Measurements from ENCODE around the gene NFIA.

The NFIA gene

DNA sequence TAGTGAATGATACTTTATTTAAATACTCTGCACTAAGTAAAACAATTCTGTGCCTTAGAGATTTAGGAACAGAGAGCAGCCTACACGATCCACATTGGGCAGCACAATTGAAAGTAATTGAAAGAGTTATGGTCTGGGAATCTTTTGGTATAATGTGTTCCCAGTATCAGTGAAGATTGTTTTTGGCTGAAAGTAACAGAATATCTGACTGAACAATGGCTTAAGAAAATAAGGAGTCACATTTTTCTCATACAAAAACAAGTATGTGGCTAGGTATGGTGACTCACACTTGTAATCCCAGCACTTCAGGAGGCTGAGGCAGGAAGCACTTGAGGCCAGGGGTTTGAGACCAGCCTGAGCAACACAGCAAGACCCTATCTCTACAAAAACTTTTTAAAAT is 306.2 kb downstream of the NFIA start:
- H3K4me1 Mint-ChIP-seq (ENCODE audit: low read depth): peaks cover 5% of the 10 kb centered on the region
- H3K27me3 Mint-ChIP-seq (ENCODE audit: low read depth): no peaks in the 10 kb centered on the region
- H3K36me3 Mint-ChIP-seq (ENCODE audit: low read depth): no peaks in the 10 kb centered on the region
- no peaks in the 10 kb centered on the region for H3K9me3 Mint-ChIP-seq
- no peak for DNase-seq (ENCODE audit: low spot score)
- H3K27ac Mint-ChIP-seq: no peak overlapping the region
- H3K4me3 Mint-ChIP-seq: no peak overlapping the region

DNA sequence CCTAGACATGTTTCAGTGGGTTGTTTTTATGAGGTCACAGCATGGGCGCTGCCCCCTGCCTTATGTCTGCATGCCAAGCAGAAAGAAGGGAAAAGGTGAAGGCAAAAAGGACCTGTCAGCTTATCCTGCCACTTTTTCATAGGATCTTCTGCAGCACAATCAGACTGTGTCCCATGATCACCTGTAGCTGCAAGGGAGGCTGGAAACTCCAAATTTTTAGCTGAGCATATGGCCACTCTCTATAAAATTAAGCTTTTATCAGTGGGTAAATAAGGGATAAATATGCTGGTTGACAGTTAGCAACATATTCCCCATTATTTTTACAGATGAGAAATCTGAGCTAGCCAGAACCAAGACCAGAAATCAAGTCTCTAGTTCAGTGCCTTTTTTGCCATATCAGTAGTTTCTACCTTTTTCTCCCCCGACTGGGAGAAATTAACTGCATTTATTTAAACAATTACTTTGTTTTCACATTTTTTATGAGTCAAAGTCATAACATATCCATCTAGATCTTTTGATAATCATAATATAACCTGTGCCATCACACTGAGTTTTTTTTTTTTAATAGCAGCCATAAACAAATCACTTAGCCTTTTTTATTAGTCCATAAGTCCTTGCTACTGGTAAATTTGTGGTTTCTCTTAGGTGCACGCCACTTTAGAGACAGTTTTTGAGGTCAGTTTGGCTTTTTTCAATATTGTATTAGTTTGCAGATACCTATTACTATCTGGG is 307.0 kb downstream of the NFIA start:
- Mint-ChIP-seq H3K27ac (no peak overlapping the region), H3K27me3 (ENCODE audit: low read depth) (no peaks in the 10 kb centered on the region), H3K9me3 (no peaks in the 10 kb centered on the region), H3K4me3 (no peak overlapping the region), H3K36me3 (ENCODE audit: low read depth) (no peaks in the 10 kb centered on the region), H3K4me1 (ENCODE audit: low read depth) (peaks cover 5% of the 10 kb centered on the region)
- DNase-seq (ENCODE audit: low spot score): no peak

DNA sequence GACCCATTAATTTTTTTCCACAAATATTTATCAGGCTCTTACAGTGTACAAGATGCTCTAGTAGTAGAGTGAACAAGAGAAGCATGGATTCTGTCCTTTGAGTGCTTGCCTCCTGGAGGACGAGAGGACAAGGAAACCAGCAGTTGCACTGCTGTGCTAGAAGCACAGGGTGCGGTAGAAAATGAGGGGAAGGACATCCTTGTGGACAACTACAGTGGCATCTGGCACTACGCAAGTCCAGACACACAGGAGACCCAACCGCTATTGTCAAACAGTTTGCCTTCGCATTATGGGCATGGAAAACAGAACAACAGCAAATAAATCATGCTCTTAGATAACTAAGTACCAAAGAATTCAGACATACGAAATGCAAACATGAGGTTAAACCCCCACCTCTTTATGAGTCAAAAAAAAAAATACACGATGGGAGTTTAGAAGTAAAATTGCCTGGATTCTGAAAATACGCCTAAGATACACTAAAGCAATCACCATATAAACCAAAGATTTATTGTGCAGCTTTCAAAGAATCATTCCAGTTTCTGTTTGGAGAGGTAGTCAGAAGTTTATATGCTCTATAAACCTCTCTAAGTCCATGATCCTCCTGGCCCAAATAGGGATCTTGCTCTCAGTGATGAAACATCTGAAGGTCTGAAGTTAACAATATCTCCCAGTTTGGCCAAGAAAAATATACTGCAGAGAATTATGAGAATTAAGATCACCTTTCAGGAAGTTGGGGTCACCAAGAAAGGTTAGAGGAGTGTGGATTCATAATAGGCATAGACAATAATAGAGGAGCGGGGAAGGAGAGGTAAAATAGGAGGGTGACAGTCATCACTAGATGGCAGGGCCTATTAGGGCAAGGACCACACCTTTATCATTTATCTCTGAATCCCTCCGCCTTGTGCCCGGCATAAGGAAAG is 307.8 kb downstream of the NFIA start:
- H3K4me3 Mint-ChIP-seq: no peak overlapping the region

DNA sequence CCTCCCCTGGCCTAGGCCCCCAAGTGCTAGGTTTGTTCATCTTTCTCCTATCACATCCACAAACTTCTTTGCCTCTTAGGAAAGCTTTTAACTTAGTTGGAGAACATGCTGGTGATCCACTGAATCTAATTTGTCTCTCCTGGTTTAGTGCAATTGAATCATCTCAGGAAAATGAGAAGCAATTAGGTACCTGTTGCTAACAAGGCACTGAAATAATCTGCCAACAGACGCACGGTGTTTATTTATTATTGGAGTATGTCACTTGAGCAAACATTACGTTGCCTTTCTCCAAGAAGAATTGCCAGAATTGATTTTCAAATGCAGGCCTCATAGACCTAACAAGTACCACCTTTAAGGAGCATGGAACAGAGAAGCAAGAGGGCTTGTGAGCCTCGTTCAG is 309.4 kb downstream of the NFIA start:
- Mint-ChIP-seq H3K27me3 (ENCODE audit: low read depth) (peaks cover 2% of the 10 kb centered on the region), H3K4me1 (ENCODE audit: low read depth) (peaks cover 5% of the 10 kb centered on the region), H3K27ac (no peak overlapping the region), H3K4me3 (no peak overlapping the region), H3K36me3 (ENCODE audit: low read depth) (no peaks in the 10 kb centered on the region), H3K9me3 (no peaks in the 10 kb centered on the region)
- no peak for DNase-seq (ENCODE audit: low spot score)

More for the DNA sequence above, 307.8 kb downstream of the NFIA start:
- Mint-ChIP-seq H3K4me1 (ENCODE audit: low read depth) (peaks cover 5% of the 10 kb centered on the region), H3K36me3 (ENCODE audit: low read depth) (no peaks in the 10 kb centered on the region), H3K9me3 (no peaks in the 10 kb centered on the region), H3K27ac (no peak overlapping the region), H3K27me3 (ENCODE audit: low read depth) (no peaks in the 10 kb centered on the region)
- DNase-seq (ENCODE audit: low spot score): no peak

DNA sequence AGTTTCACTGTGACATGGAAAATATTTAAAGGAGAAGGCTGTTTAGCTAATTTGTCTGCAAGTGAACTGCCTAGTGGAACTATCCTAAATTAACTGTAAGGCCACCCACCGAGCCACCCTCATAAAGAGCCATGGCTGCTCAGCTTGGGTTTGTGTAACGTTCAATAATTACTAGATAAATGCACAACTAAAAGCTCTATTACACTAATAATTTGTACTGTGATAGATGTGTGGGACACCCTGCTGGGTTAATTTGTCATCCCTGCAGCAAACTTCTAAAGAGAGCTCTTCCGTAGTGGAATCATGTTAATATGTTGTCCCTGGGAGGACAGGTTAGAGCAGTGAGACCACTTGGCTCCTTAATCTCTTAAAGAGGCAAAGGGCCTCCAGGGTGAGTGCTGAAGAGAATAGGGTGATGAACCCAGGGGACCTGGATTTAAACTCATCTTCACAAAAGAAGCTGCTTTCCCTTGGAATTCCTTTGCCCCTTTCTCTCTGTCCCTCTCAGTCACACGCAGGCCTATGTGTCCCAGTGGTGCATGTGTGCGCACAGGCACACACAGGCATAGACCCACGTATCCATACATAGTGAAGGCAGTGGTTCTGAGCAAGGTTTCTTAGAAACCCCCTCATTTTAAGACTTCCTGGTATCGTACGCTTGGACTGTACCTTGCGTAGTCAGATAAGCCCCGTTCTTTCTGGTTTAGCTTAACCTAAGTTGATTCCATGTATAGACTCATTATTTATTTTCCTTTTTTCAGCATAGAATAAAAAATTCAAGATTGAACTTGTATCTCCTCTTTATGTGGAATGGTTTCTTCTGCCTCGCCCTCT is 310.3 kb downstream of the NFIA start:
- no peak overlapping the region for H3K4me3 Mint-ChIP-seq
- no peaks in the 10 kb centered on the region for H3K9me3 Mint-ChIP-seq
- DNase-seq (ENCODE audit: low spot score): no peak
- peaks cover 2% of the 10 kb centered on the region for H3K27me3 Mint-ChIP-seq (ENCODE audit: low read depth)
- H3K36me3 Mint-ChIP-seq (ENCODE audit: low read depth): no peaks in the 10 kb centered on the region
- H3K27ac Mint-ChIP-seq: no peak overlapping the region
- peaks cover under 1% of the 10 kb centered on the region for H3K4me1 Mint-ChIP-seq (ENCODE audit: low read depth)

DNA sequence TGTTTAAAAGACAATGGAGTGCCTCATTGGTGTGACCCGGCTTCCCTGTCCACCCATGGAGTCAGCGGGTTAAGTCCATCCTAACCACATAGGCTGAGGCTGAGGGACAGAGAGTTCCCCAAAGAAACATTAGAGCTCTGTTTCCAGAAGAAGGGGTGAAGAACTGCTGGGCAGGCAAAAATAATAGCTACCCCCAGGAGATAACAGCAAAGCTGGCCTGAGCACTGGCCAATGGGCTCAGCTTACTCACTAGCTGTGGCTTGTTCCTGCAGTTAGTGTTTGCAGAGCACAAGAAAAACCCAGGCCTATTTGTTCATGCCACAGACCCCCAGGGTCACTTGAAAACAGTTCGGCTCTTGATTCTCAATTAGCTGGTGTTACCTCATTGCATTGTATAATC is 311.2 kb downstream of the NFIA start:
- no peaks in the 10 kb centered on the region for H3K36me3 Mint-ChIP-seq (ENCODE audit: low read depth)
- no peak for DNase-seq (ENCODE audit: low spot score)
- no peaks in the 10 kb centered on the region for H3K4me1 Mint-ChIP-seq (ENCODE audit: low read depth)
- H3K27me3 Mint-ChIP-seq (ENCODE audit: low read depth): peaks cover 2% of the 10 kb centered on the region
- H3K27ac Mint-ChIP-seq: no peak overlapping the region
- no peaks in the 10 kb centered on the region for H3K9me3 Mint-ChIP-seq
- no peak overlapping the region for H3K4me3 Mint-ChIP-seq

DNA sequence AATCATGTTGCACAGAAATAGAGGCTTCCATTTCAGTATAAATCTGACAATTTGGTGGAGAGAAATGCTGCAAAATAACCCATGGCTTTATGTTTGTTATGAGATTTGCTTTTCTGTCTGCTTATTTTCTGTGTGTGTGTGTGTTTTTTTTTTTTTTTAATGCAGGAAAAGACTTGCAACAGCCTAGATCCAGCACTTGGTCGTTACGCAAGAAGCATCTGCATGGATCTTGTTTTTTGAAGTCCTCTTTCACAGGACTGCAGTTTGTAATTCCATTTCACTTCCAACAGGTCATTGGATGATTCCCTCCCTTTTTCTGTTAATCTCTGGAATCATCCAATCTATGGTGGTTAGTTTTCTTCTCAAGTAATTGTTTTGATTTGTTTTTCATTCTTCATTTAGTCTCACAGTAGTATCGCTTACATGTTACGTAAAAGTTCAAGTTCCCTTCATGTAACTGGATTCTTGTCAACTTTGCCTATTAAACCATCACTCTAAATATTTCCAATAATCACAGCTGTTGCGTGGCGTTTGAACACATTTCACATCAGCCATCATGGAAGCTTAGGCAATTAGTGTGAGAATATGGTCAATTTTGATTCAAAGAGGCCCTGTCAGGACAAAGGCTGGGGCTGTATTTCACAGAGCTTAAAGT is 312.9 kb downstream of the NFIA start:
- H3K27me3 Mint-ChIP-seq (ENCODE audit: low read depth): peaks cover 2% of the 10 kb centered on the region
- H3K36me3 Mint-ChIP-seq (ENCODE audit: low read depth): no peaks in the 10 kb centered on the region
- no peak overlapping the region for H3K4me3 Mint-ChIP-seq
- H3K9me3 Mint-ChIP-seq: no peaks in the 10 kb centered on the region
- H3K4me1 Mint-ChIP-seq (ENCODE audit: low read depth): no peaks in the 10 kb centered on the region
- DNase-seq (ENCODE audit: low spot score): no peak
- no peak overlapping the region for H3K27ac Mint-ChIP-seq

DNA sequence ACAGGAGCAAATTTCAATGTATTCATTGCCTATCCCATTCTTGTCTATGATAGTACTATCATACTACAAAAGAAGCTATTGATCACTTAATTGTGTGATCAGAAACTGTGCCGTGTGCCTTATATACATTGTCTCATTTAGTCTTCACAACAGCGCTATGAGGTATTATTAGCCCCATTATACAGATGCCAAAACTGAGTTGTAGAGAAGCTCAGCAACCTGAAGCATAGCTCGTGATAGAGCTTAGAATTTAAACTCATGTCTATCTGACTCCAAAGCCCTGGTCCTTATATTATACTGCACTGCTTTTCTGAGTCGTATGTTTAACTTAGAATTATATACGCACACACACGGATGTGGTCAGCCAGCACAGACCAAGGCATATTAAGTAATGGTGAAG is 315.1 kb downstream of the NFIA start:
- Mint-ChIP-seq H3K27ac (no peak overlapping the region), H3K4me1 (ENCODE audit: low read depth) (no peaks in the 10 kb centered on the region)

DNA sequence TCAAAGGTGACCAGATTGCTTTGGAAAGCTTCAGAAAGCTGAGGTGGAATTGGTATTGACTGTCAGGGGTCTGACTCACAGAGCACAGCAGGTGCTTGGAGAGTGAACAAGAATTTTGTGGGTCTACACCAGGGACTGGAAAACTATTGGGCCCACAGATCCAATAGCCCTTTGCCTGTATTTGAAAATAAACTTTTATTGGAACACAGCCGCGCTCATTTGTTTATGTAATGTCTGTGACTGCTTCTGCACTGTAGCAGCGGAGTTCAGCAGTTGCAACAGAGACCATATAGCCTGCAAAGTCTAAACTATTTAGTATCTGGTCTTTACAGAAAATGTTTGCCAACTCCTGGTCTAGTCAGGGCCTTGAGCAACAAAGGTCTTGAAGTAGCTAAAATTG is 315.6 kb downstream of the NFIA start:
- Mint-ChIP-seq H3K4me1 (ENCODE audit: low read depth) (no peaks in the 10 kb centered on the region), H3K9me3 (no peaks in the 10 kb centered on the region), H3K27ac (no peak overlapping the region), H3K4me3 (no peak overlapping the region), H3K36me3 (ENCODE audit: low read depth) (no peaks in the 10 kb centered on the region), H3K27me3 (ENCODE audit: low read depth) (peaks cover 11% of the 10 kb centered on the region)
- no peak for DNase-seq (ENCODE audit: low spot score)

More for the DNA sequence above, 315.1 kb downstream of the NFIA start:
- Mint-ChIP-seq H3K36me3 (ENCODE audit: low read depth) (no peaks in the 10 kb centered on the region), H3K9me3 (no peaks in the 10 kb centered on the region), H3K4me3 (no peak overlapping the region), H3K27me3 (ENCODE audit: low read depth) (peaks cover 8% of the 10 kb centered on the region)
- DNase-seq (ENCODE audit: low spot score): no peak

DNA sequence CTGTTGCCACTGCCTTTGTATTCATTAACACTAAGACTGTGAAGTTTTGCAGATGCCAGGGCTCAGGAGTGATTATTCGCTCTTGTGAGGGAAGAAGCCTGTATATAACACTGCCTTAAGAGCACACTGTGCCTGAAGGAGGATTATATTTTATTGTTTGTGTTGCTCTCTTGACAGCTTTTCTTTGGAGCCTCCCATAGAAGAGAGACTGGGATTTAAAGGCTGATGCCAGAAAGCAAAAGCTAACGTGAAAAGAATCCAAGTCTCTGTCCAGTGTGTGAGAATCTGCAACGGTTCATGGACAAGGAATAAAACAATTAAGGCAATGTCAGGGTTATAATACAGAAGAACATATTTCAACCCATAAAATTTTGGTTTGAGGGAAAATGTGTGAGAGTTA is 316.8 kb downstream of the NFIA start:
- Mint-ChIP-seq H3K4me1 (ENCODE audit: low read depth) (no peaks in the 10 kb centered on the region), H3K27me3 (ENCODE audit: low read depth) (peaks cover 21% of the 10 kb centered on the region)

DNA sequence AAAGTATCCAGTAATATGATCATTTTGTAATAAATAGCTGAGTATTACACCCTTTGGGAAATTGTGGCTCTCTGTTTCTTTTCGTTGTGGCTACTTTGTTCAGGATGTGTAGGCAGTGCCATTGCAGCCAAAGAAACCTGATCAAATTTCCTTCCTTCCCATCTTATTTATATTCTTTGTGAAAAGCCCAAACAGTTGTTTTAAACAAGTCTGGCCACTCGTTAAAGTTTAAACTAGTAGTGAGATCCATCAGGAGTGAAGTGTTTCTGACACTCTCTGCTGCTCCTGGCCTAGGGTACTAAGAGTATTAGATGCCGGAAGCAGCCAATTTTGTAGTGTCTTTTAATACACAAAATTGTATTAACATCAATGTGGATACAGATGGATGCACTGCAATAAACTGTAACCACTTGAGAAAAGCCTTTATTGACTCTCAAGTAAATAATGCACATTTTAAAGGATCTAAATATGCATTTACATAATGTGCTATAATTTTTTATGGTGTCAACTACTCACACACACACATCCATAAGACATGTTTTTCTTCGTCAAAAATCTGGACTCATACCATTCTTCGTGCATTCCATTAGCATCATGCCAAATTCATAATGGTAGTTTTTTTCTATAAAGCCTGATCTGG is 317.9 kb downstream of the NFIA start:
- Mint-ChIP-seq H3K9me3 (no peaks in the 10 kb centered on the region), H3K27me3 (ENCODE audit: low read depth) (peaks cover 23% of the 10 kb centered on the region), H3K27ac (no peak overlapping the region), H3K4me1 (ENCODE audit: low read depth) (no peaks in the 10 kb centered on the region), H3K36me3 (ENCODE audit: low read depth) (no peaks in the 10 kb centered on the region), H3K4me3 (no peak overlapping the region)
- DNase-seq (ENCODE audit: low spot score): no peak

More for the DNA sequence above, 316.8 kb downstream of the NFIA start:
- Mint-ChIP-seq H3K36me3 (ENCODE audit: low read depth) (no peaks in the 10 kb centered on the region), H3K9me3 (no peaks in the 10 kb centered on the region), H3K4me3 (no peak overlapping the region), H3K27ac (no peak overlapping the region)
- DNase-seq (ENCODE audit: low spot score): no peak

DNA sequence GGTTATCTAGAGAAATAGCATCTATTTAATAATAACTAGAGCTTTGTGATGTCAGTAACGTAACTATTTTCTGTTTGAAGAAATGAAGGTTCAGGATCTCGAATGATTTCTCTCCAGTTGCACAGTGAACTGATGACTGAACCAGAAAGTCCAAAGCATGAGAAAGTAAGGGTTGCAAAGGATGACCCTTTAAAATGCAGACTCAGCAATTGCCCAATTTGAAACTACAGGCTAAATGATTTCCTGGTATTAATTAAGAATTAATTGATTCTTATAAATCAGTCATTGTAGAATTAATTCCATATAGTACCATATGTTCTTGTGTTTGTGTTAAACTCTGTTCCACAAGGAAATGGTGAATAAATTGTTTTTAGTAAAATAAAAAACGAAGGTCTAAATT is 318.6 kb downstream of the NFIA start:
- no peak overlapping the region for H3K4me3 Mint-ChIP-seq
- H3K9me3 Mint-ChIP-seq: no peaks in the 10 kb centered on the region
- H3K36me3 Mint-ChIP-seq (ENCODE audit: low read depth): no peaks in the 10 kb centered on the region
- H3K27me3 Mint-ChIP-seq (ENCODE audit: low read depth): peaks cover 21% of the 10 kb centered on the region
- H3K27ac Mint-ChIP-seq: no peak overlapping the region
- no peak for DNase-seq (ENCODE audit: low spot score)
- no peaks in the 10 kb centered on the region for H3K4me1 Mint-ChIP-seq (ENCODE audit: low read depth)
